Brain microvascular endothelial cell (primary cell): ENCODE measurements around the gene TRPC5OS.

Experiments
- DNase-seq: peaks from one replicate; pipeline ENCODE4 v3.0.0-alpha.2; 2020
- H3K27ac ChIP-seq: fragments of 250-450 bp; sonication (Bioruptor Pico); 2 replicates; pipeline ENCODE4 v1.5.1; 2020; ENCODE audit warnings: mild to moderate bottlenecking, moderate library complexity
- H3K27me3 ChIP-seq: fragments of 250-450 bp; sonication (Bioruptor Pico); replicated peaks from 2 replicates; pipeline ENCODE4 v1.5.1; 2020; ENCODE audit warnings: mild to moderate bottlenecking
- H3K36me3 ChIP-seq: fragments of 250-450 bp; sonication (Bioruptor Pico); replicated peaks from 2 replicates; pipeline ENCODE4 v1.5.1; 2020; ENCODE audit warnings: mild to moderate bottlenecking
- H3K4me3 ChIP-seq: 2 replicates; pipeline ENCODE4 v1.5.1; 2011; ENCODE audit warnings: low read depth, mild to moderate bottlenecking, control low read depth, low read length, moderate library complexity
- CTCF ChIP-seq: IDR thresholded peaks from 2 replicates; pipeline ENCODE4 v1.5.1; 2011; ENCODE audit warnings: low read depth, mild to moderate bottlenecking, moderate library complexity, low read length, control low read depth, inconsistent platforms; ENCODE audit errors: missing control alignments
- in situ Hi-C: cut with HindIII; loops from 2 replicates; pipeline ENCODE4 v1.10.0; 2017; ENCODE audit warnings: low sequenced_read_pairs, low pct_ligation_motif_present

TRPC5OS gene

DNA sequence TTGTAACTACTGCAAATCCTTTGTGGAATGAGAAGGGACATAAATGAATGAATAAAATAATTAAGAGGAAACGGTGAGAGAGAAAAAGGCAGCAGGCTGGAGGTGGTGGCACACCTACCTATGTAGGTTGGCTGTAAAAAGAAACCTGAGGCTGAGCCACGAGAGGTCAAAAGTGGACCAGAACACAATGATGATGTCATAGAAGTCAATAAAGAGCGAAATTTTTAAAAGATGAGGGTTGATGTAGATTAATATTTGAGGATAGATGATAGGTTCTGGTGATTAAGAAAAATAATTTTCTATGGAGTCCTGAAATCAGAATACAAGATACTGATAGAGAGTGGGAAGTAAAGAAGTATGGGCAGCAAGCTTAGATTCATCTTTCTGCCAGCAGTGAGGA lies 1.7 kb downstream of the TRPC5OS start:
- H3K27ac ChIP-seq = no peak overlapping the region
- in situ Hi-C loops = no loop called here
- DNase-seq = no peak
- no peaks in the 10 kb centered on the region for H3K36me3 ChIP-seq
- H3K4me3 ChIP-seq = no peak overlapping the region
- no peaks in the 10 kb centered on the region for H3K27me3 ChIP-seq
- TF ChIP-seq CTCF = no peak

GRCh38 chrX:111880735-111881134 lies 4.8 kb downstream of the TRPC5OS start:
- no peaks in the 10 kb centered on the region for H3K27me3 ChIP-seq
- TF ChIP-seq CTCF = no peak
- no peaks in the 10 kb centered on the region for H3K36me3 ChIP-seq
- in situ Hi-C loops = no loop called here
- H3K4me3 ChIP-seq = no peak overlapping the region
- DNase-seq = no peak
- no peak overlapping the region for H3K27ac ChIP-seq

DNA sequence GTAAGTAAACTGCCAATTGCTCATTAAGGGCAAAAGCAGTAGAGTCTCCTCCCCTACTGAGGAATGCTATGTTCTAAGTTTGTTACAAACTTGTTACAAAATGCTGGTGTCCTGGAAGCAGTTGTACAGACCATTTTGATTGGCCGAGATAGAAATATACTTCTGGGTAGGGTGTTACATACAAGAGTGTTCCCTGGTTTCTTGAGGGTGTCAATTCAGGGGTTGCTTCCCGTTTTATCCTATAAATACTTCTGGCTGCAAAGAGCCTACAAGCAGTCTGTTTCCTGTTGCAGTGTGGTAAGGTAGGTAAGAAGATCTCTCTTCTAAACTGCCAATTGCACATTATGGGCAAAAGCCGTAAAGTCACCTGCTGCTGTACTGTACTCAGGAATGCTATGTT lies 5.7 kb downstream of the TRPC5OS start:
- no peaks in the 10 kb centered on the region for H3K27me3 ChIP-seq
- H3K4me3 ChIP-seq = no peak overlapping the region
- in situ Hi-C loops = no loop called here
- H3K36me3 ChIP-seq = no peaks in the 10 kb centered on the region
- no peak overlapping the region for H3K27ac ChIP-seq
- no peak for DNase-seq
- no peak for TF ChIP-seq CTCF

DNA sequence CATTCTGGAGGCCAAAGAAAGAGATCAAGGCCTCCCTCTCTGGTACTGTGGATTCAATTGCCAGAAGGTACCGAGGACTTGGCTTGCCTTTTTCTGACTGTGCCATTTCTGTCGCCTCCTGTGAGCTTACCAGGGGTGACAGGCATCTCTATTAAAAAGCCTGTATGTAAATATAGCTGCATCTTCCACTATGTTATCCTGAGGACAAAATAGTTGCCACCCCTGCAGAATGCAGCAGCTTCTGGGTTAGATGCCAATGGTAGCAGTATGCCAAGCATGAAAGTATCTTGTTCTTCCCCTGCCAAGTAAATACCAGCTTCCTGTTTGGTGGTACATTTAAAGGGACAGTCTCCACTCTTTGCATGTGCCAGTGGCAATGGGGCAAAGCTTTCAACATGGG lies 10.7 kb downstream of the TRPC5OS start:
- TF ChIP-seq CTCF = no peak
- in situ Hi-C loops = no loop called here
- H3K36me3 ChIP-seq = no peaks in the 10 kb centered on the region

DNA sequence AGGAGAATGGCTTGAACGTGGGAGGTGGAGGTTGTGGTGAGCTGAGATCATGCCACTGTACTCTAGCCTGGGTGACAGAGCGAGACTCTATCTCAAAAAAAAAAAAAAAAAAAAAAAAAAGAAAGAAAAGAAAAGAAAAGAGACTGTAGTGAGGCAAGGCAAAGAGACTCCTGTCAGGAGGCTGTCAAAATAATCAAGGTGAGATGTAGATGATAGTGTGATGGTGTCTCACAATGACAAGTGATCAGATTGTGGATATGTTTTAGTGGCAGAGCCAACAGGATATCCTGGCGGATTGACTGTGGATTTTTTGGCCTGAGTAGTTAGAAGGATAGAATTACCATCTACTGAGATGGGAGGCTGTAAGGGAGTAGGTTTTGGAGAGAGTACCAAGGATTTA lies 12.6 kb downstream of the TRPC5OS start:
- no peak overlapping the region for H3K27ac ChIP-seq
- TF ChIP-seq CTCF = no peak

More for the DNA sequence above, 10.7 kb downstream of the TRPC5OS start:
- H3K27me3 ChIP-seq = no peaks in the 10 kb centered on the region
- H3K4me3 ChIP-seq = no peak overlapping the region
- no peak for DNase-seq
- no peak overlapping the region for H3K27ac ChIP-seq

GRCh38 chrX:111892375-111892774 lies 16.4 kb downstream of the TRPC5OS start:
- no peak for DNase-seq
- Histone ChIP-seq H3K27me3 (no peaks in the 10 kb centered on the region), H3K36me3 (no peaks in the 10 kb centered on the region), H3K4me3 (no peak overlapping the region), H3K27ac (no peak overlapping the region)
- TF ChIP-seq CTCF = no peak
- in situ Hi-C loops = no loop called here

More for the DNA sequence above, 12.6 kb downstream of the TRPC5OS start:
- no peaks in the 10 kb centered on the region for H3K36me3 ChIP-seq
- H3K27me3 ChIP-seq = no peaks in the 10 kb centered on the region
- no peak overlapping the region for H3K4me3 ChIP-seq
- in situ Hi-C loops = no loop called here
- no peak for DNase-seq
